RWPE2 (cell line): ENCODE results near the gene KCNMA1.

Experiments used
- ATAC-seq: fragments of 200-7000 bp; cut with Tn5 transposase; 3 replicates; pipeline ENCODE4 v1.9.1; 2021; ENCODE audit warnings: low read depth
- DNase-seq: peaks from one replicate; pipeline ENCODE4 v3.0.0-alpha.2; 2020; ENCODE audit warnings: low spot score
- H3K27ac ChIP-seq: fragments of 450-650 bp; 2 replicates; pipeline ENCODE4 v1.5.1; 2017; ENCODE audit warnings: mild to moderate bottlenecking; ENCODE audit not compliant: poor library complexity, severe bottlenecking
- H3K27me3 ChIP-seq: fragments of 250-450 bp; sonication (Bioruptor Pico); 2 replicates; pipeline ENCODE4 v1.5.1; 2021; ENCODE audit warnings: mild to moderate bottlenecking, moderate library complexity; ENCODE audit not compliant: insufficient read depth, poor library complexity, severe bottlenecking
- H3K36me3 ChIP-seq: fragments of 250-450 bp; sonication (Bioruptor Pico); 2 replicates; pipeline ENCODE4 v1.5.1; 2020; ENCODE audit warnings: low read depth, mild to moderate bottlenecking, moderate library complexity
- H3K4me1 ChIP-seq: fragments of 250-450 bp; sonication (Bioruptor Pico); 2 replicates; pipeline ENCODE4 v1.5.1; 2021; ENCODE audit warnings: mild to moderate bottlenecking, moderate library complexity; ENCODE audit not compliant: insufficient read depth, poor library complexity, severe bottlenecking
- H3K4me3 ChIP-seq: fragments of 250-450 bp; sonication (Bioruptor Pico); 2 replicates; pipeline ENCODE4 v1.5.1; 2021; ENCODE audit warnings: mild to moderate bottlenecking, moderate library complexity; ENCODE audit not compliant: severe bottlenecking
- H3K9me3 ChIP-seq: fragments of 250-450 bp; sonication (Bioruptor Pico); 2 replicates; pipeline ENCODE4 v1.5.1; 2021; ENCODE audit warnings: mild to moderate bottlenecking, moderate library complexity; ENCODE audit not compliant: severe bottlenecking
- CTCF ChIP-seq: fragments of 450-650 bp; IDR thresholded peaks from one replicate; pipeline ENCODE4 v1.5.1; 2017; ENCODE audit warnings: mild to moderate bottlenecking, moderate library complexity; ENCODE audit not compliant: poor library complexity, severe bottlenecking

KCNMA1 gene

GRCh38 chr10:77609781-77610272, 27.8 kb downstream of the KCNMA1 start:
- no peaks in the 10 kb centered on the region for H3K9me3 ChIP-seq
- no peak overlapping the region for H3K27ac ChIP-seq
- no peaks in the 10 kb centered on the region for H3K36me3 ChIP-seq
- DNase-seq (no peak), ATAC-seq (no peak)
- peaks cover 12% of the 10 kb centered on the region for H3K4me1 ChIP-seq
- H3K27me3 ChIP-seq = no peaks in the 10 kb centered on the region
- H3K4me3 ChIP-seq = no peak overlapping the region
- no peak for TF ChIP-seq CTCF

- no peaks in the 10 kb centered on the region for H3K36me3 ChIP-seq
- no peak overlapping the region for H3K4me3 ChIP-seq
- H3K27me3 ChIP-seq = no peaks in the 10 kb centered on the region
- no peak overlapping the region for H3K27ac ChIP-seq
- DNase-seq = no peak
- H3K9me3 ChIP-seq = no peaks in the 10 kb centered on the region
- H3K4me1 ChIP-seq = peaks cover 22% of the 10 kb centered on the region
- no peak for TF ChIP-seq CTCF
- no peak for ATAC-seq
These were observed 29.3 kb downstream of the KCNMA1 start for GRCh38 chr10:77608281-77608680.

- peaks cover 22% of the 10 kb centered on the region for H3K4me1 ChIP-seq
- H3K36me3 ChIP-seq = no peaks in the 10 kb centered on the region
- no peak for TF ChIP-seq CTCF
- H3K27ac ChIP-seq = no peak overlapping the region
- H3K4me3 ChIP-seq = no peak overlapping the region
- no peak for DNase-seq
- H3K9me3 ChIP-seq = no peaks in the 10 kb centered on the region
- ATAC-seq = peak; percentile 34; the same call in 1 of the 3 replicates
- H3K27me3 ChIP-seq = no peaks in the 10 kb centered on the region
These were observed 30.9 kb downstream of the KCNMA1 start for GRCh38 chr10:77606751-77607150.

- H3K4me1 ChIP-seq = peaks cover 22% of the 10 kb centered on the region
- DNase-seq = no peak
- H3K9me3 ChIP-seq = no peaks in the 10 kb centered on the region
- H3K27ac ChIP-seq = no peak overlapping the region
- H3K27me3 ChIP-seq = no peaks in the 10 kb centered on the region
- ATAC-seq = peak; percentile 21; the same call in 1 of the 3 replicates
- no peak for TF ChIP-seq CTCF
- no peak overlapping the region for H3K4me3 ChIP-seq
- no peaks in the 10 kb centered on the region for H3K36me3 ChIP-seq
These were observed 32.1 kb downstream of the KCNMA1 start for GRCh38 chr10:77605466-77605865.

GRCh38 chr10:77604941-77605351, 32.7 kb downstream of the KCNMA1 start:
- H3K36me3 ChIP-seq = no peaks in the 10 kb centered on the region
- peaks cover 22% of the 10 kb centered on the region for H3K4me1 ChIP-seq
- ATAC-seq (peak; percentile 29; the same call in 2 of the 3 replicates), DNase-seq (no peak)
- H3K27me3 ChIP-seq = no peaks in the 10 kb centered on the region
- no peak overlapping the region for H3K27ac ChIP-seq
- no peaks in the 10 kb centered on the region for H3K9me3 ChIP-seq
- no peak for TF ChIP-seq CTCF
- no peak overlapping the region for H3K4me3 ChIP-seq
